DND-41 (cell line): ENCODE measurements around the gene MEF2C.

Source experiments
- CTCF ChIP-seq: IDR thresholded peaks from 2 replicates; pipeline ENCODE4 v1.5.1; 2012; ENCODE audit warnings: borderline replicate concordance, low read length, moderate library complexity, mild to moderate bottlenecking; ENCODE audit not compliant: poor library complexity, severe bottlenecking; ENCODE audit errors: extremely low read depth
- EZH2 ChIP-seq: IDR thresholded peaks from 3 replicates; pipeline ENCODE4 v1.6.1; 2012; ENCODE audit warnings: borderline replicate concordance, low read depth, mild to moderate bottlenecking, moderate library complexity, low read length, inconsistent platforms; ENCODE audit not compliant: severe bottlenecking

- TF ChIP-seq CTCF (no peak), EZH2 (no peak)
Measured at GRCh38 chr5:88725454-88725853, 157.5 kb downstream of the MEF2C start.
